ENCODE measurements around the gene SNX25.
A peak's percentile ranks its signal among the peaks of the same experiment; 100 is the strongest.
"Not testable (repeated sequence)": the region's sequence is repeated elsewhere in the genome, so short reads cannot be mapped to it uniquely, and the experiment has no call there.

Gene SNX25

GRCh38 chr4:185235843-185236503 lies 26.6 kb downstream of the SNX25 start:
- no peak for DNase-seq

GRCh38 chr4:185237175-185237574 lies 27.8 kb downstream of the SNX25 start:
- DNase-seq, result no peak

GRCh38 chr4:185238215-185238681 lies 28.9 kb downstream of the SNX25 start:
- DNase-seq, result peak; percentile 63

- no peak for DNase-seq
These were observed 29.4 kb downstream of the SNX25 start for GRCh38 chr4:185238750-185239149.

- DNase-seq, result not testable (repeated sequence)
These were observed 31.1 kb downstream of the SNX25 start for GRCh38 chr4:185240486-185240885.

- DNase-seq, result no peak
These were observed 33.5 kb downstream of the SNX25 start for GRCh38 chr4:185242749-185243533.

GRCh38 chr4:185243879-185244278 lies 34.5 kb downstream of the SNX25 start:
- DNase-seq, result no peak

- DNase-seq, result no peak
These were observed 35.4 kb downstream of the SNX25 start for GRCh38 chr4:185244763-185245162.

GRCh38 chr4:185246453-185246852 lies 37.1 kb downstream of the SNX25 start:
- DNase-seq, result no peak

- no peak for DNase-seq
These were observed 37.8 kb downstream of the SNX25 start for GRCh38 chr4:185247151-185247550.

GRCh38 chr4:185248393-185249039 lies 39.1 kb downstream of the SNX25 start:
- no peak for DNase-seq

GRCh38 chr4:185249105-185249504 lies 39.7 kb downstream of the SNX25 start:
- no peak for DNase-seq

GRCh38 chr4:185254434-185254833 lies 45.0 kb downstream of the SNX25 start:
- DNase-seq, result no peak

GRCh38 chr4:185255868-185256267 lies 46.5 kb downstream of the SNX25 start:
- no peak for DNase-seq

GRCh38 chr4:185256446-185256845 lies 47.0 kb downstream of the SNX25 start:
- DNase-seq, result no peak

GRCh38 chr4:185257086-185257485 lies 47.7 kb downstream of the SNX25 start:
- DNase-seq, result no peak

GRCh38 chr4:185257694-185258093 lies 48.3 kb downstream of the SNX25 start:
- no peak for DNase-seq

- DNase-seq, result not testable (repeated sequence)
These were observed 49.3 kb downstream of the SNX25 start for GRCh38 chr4:185258741-185259140.

- DNase-seq, result no peak
These were observed 50.3 kb downstream of the SNX25 start for GRCh38 chr4:185259719-185260118.

- DNase-seq, result no peak
These were observed 52.5 kb downstream of the SNX25 start for GRCh38 chr4:185261946-185262345.

GRCh38 chr4:185263419-185263818 lies 54.0 kb downstream of the SNX25 start:
- DNase-seq, result no peak

GRCh38 chr4:185265942-185266341 lies 56.5 kb downstream of the SNX25 start:
- no peak for DNase-seq

- no peak for DNase-seq
These were observed 59.9 kb downstream of the SNX25 start for GRCh38 chr4:185269286-185269685.

- no peak for DNase-seq
These were observed 60.6 kb downstream of the SNX25 start for GRCh38 chr4:185270037-185270436.

Measured in activated CD4-positive, alpha-beta T cell treated with anti-CD3 and anti-CD28 coated beads for 48 hours (primary cell).